Endothelial cell of umbilical vein (primary cell): ENCODE data around the gene U2AF2. TPM values are rescaled to one million over a fixed set of nuclear protein-coding genes. Genes with fewer than 3 reads are reported as not detected.
A peak's percentile ranks its signal among the peaks of the same experiment; 100 is the strongest.

Source experiments
- BruUV-seq: library from RNA; stranded (reverse); fragments of 400-500 nt; replicated peaks from 2 replicates; lab custom pipeline; 2021; lab: Mats Ljungman, UMichigan
- CTCF ChIA-PET: fragments of 300-600, 350-600 bp; sonication (Branson Sonifier 250); formaldehyde crosslinking; loops from one replicate; lab custom pipeline; 2021; ENCODE audit warnings: antibody characterized with exemption, inconsistent platforms; lab: Charles Lee
- POLR2A ChIA-PET: fragments of 300-600, 350-600 bp; sonication (Branson Sonifier 250); formaldehyde crosslinking; loops from one replicate; lab custom pipeline; 2021; ENCODE audit warnings: antibody characterized with exemption, inconsistent platforms; lab: Charles Lee
- DNase-seq: peaks from one replicate; pipeline ENCODE4 v3.0.0-alpha.2; 2011; ENCODE audit warnings: low read depth, low spot score
- FAIRE-seq: peaks from 2 replicates; lab custom pipeline; 2011; peaks lifted over from hg19 to GRCh38; lab: Jason Lieb, UNC
- H2AFZ ChIP-seq: 2 replicates; pipeline ENCODE4 v1.6.0; 2012; ENCODE audit warnings: low read depth, low read length, control low read depth, inconsistent platforms
- H3K27ac ChIP-seq: 2 replicates; pipeline ENCODE4 v1.5.1; 2011; ENCODE audit warnings: low read depth, mild to moderate bottlenecking, control low read depth, low read length, moderate library complexity; ENCODE audit not compliant: insufficient read depth
- H3K27me3 ChIP-seq, 2 experiments: 2 replicates each; pipeline versions ENCODE4 v1.6.0 to v1.6.1; 2011; ENCODE audit warnings: low read length in 2 of 2, mixed read lengths in 1 of 2; ENCODE audit not compliant: control insufficient read depth in 2 of 2, insufficient read depth in 2 of 2
- H3K36me3 ChIP-seq, 2 experiments: 2 replicates in 1 of 2; 3 replicates in 1 of 2; pipeline ENCODE4 v1.5.1; 2011; ENCODE audit warnings: low read length in 2 of 2, mild to moderate bottlenecking in 1 of 2, moderate library complexity in 1 of 2; ENCODE audit not compliant: control insufficient read depth in 2 of 2, insufficient read depth in 2 of 2; ENCODE audit errors: extremely low read depth in 1 of 2
- H3K4me1 ChIP-seq: 3 replicates; pipeline ENCODE4 v1.5.1; 2011; ENCODE audit warnings: mild to moderate bottlenecking, low read length; ENCODE audit not compliant: control insufficient read depth, insufficient read depth; ENCODE audit errors: extremely low read depth
- H3K4me2 ChIP-seq: 2 replicates; pipeline ENCODE4 v1.6.1; 2011; ENCODE audit warnings: low read length, control low read depth, mixed read lengths; ENCODE audit not compliant: insufficient read depth
- H3K4me3 ChIP-seq, 3 experiments: fragments of 200-600 bp in 1 of 3; sonication (generic), shearing (Covaris generic) in 1 of 3; replicated peaks in 1 of 3; 2 replicates each; pipeline ENCODE4 v1.5.1; 2011 to 2016; ENCODE audit warnings: control low read depth in 3 of 3, low read length in 3 of 3, mild to moderate bottlenecking in 2 of 3, inconsistent platforms in 1 of 3, low read depth in 1 of 3, moderate library complexity in 1 of 3; ENCODE audit not compliant: insufficient read depth in 1 of 3
- H3K79me2 ChIP-seq: 2 replicates; pipeline ENCODE4 v1.6.0; 2012; ENCODE audit warnings: low read length, inconsistent platforms; ENCODE audit not compliant: control insufficient read depth, insufficient read depth
- H3K9ac ChIP-seq: replicated peaks from 2 replicates; pipeline ENCODE3; 2011; ENCODE audit warnings: low read length, control low read depth; ENCODE audit not compliant: insufficient read depth; ENCODE audit errors: extremely low read depth
- H3K9me1 ChIP-seq: replicated peaks from 3 replicates; pipeline ENCODE4 v1.6.0; 2011; ENCODE audit warnings: mild to moderate bottlenecking, low read length; ENCODE audit not compliant: control insufficient read depth, insufficient read depth; ENCODE audit errors: extremely low read depth
- H3K9me3 ChIP-seq: replicated peaks from 2 replicates; pipeline ENCODE4 v1.5.1; 2012; ENCODE audit warnings: low read length, inconsistent platforms; ENCODE audit not compliant: control insufficient read depth, insufficient read depth
- H4K20me1 ChIP-seq: replicated peaks from 2 replicates; pipeline ENCODE3; 2011; ENCODE audit warnings: mild to moderate bottlenecking, low read length; ENCODE audit not compliant: control insufficient read depth, insufficient read depth; ENCODE audit errors: extremely low read depth
- EZH2 ChIP-seq: IDR thresholded peaks from 2 replicates; pipeline ENCODE4 v1.6.1; 2012; ENCODE audit warnings: borderline replicate concordance, low read depth, mild to moderate bottlenecking, moderate library complexity, low read length, inconsistent platforms; ENCODE audit not compliant: severe bottlenecking
- FOS ChIP-seq: IDR thresholded peaks from 2 replicates; pipeline ENCODE4 v1.6.1; 2011; ENCODE audit warnings: mild to moderate bottlenecking, low read length, moderate library complexity, borderline replicate concordance; ENCODE audit not compliant: insufficient read depth
- GATA2 ChIP-seq: IDR thresholded peaks from 2 replicates; pipeline ENCODE4 v1.7.0; 2011; ENCODE audit warnings: low read depth, mild to moderate bottlenecking, moderate library complexity, mixed read lengths, low read length; ENCODE audit not compliant: insufficient read length, insufficient read depth
- JUN ChIP-seq: IDR thresholded peaks from 2 replicates; pipeline ENCODE4 v1.6.1; 2011; ENCODE audit warnings: borderline replicate concordance, low read depth; ENCODE audit not compliant: insufficient read length, insufficient read depth
- MYC ChIP-seq: IDR thresholded peaks from one replicate; pipeline ENCODE4 v1.6.1; 2011; ENCODE audit warnings: mild to moderate bottlenecking, low read depth, low read length
- POLR2A ChIP-seq: IDR thresholded peaks from 2 replicates; pipeline ENCODE4 v1.6.1; 2012; ENCODE audit warnings: low read depth, mild to moderate bottlenecking, control low read depth, low read length
- POLR2AphosphoS5 ChIP-seq: IDR thresholded peaks from 2 replicates; pipeline ENCODE4 v1.6.1; 2012; ENCODE audit warnings: low read depth, mild to moderate bottlenecking, control low read depth, low read length, moderate library complexity; ENCODE audit not compliant: insufficient read depth
- dilution Hi-C: fragments of 300-500 bp; cut with MboI; formaldehyde crosslinking; loops from one replicate; pipeline ENCODE4 v1.15.0; 2019; ENCODE audit warnings: low sequenced_read_pairs; ENCODE audit not compliant: extremely low pct_ligation_motif_present
- intact Hi-C: fragments of 100-400 bp; cut with micrococcal nuclease; formaldehyde crosslinking; loops from one replicate; pipeline ENCODE4 v1.10.0; 2022
- polyA plus RNA-seq, 4 experiments: library from polyadenylated mRNA; depleted of rRNA in 3 of 4; stranded (reverse) in 3 of 4; unstranded in 1 of 4; fragments of >200 nt; gene quantifications; 2 replicates each; pipeline versions ENCODE4 v1.2.1 to v1.2.3, GENCODE V29; 2011 to 2012; ENCODE audit warnings: missing spikeins in 1 of 4
- total RNA-seq: library from RNA; stranded (reverse); gene quantifications from 2 replicates; pipeline ENCODE4 v1.2.3, GENCODE V29; 2021
- TF ChIP-seq, protein P1 (sequence below), 2 donors: IDR thresholded peaks; 1 replicate in 1 of 2; 2 replicates in 1 of 2; pipeline ENCODE4 v1.5.1; 2011; ENCODE audit warnings: low read length in 2 of 2, mild to moderate bottlenecking in 2 of 2, moderate library complexity in 2 of 2, control low read depth in 1 of 2, inconsistent platforms in 1 of 2, low read depth in 1 of 2; ENCODE audit not compliant: insufficient read depth in 1 of 2; ENCODE audit errors: extremely low read depth in 1 of 2
- TF ChIP-seq, protein P2 (sequence below): IDR thresholded peaks from 2 replicates; pipeline ENCODE4 v1.6.1; 2011; ENCODE audit not compliant: insufficient read depth, insufficient read length

Gene U2AF2
- total and polyA plus RNA-seq, 2 donors (not counting 3 experiments of a cell fraction or from before 2014, with no cell fraction given) = 183 to 259 TPM

DNA sequence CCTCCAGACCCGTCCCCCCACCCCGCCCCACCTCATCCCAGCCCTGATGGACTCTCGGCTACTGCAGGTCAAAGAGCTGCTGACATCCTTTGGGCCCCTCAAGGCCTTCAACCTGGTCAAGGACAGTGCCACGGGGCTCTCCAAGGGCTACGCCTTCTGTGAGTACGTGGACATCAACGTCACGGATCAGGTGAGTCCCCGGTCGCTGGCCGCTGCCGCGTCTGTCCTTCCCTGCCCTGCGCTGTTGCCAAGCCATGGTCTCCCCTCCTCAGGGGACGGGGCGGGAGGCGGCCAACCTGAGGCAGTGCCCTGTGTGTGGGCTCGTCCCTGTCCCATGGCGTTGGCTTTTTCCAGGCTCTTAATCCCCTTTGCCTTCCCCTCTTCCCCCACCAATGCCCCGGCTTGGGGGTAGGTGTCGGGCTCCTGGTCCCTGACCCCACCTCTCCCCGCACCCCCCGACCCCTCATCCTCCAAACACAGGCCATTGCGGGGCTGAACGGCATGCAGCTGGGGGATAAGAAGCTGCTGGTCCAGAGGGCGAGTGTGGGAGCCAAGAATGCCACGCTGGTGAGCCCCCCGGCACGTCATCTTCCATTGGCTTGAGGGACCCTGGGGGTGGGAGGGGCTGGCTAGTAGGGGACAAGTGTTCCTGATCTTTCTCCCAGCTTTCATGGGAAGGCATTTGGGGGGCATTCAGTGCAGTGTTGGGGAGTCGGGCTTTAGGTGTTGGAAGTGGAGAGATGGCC, 13.9 kb downstream of the U2AF2 start:
- Histone ChIP-seq H2AFZ (no peak overlapping the region), H3K9ac (no peak overlapping the region), H3K27ac (no peak overlapping the region), H3K36me3 (peaks cover 17 to 57% of the 10 kb centered on the region in 2 experiments), H3K9me1 (no peaks in the 10 kb centered on the region), H3K27me3 (no peaks in the 10 kb centered on the region), H3K4me1 (peaks cover 4% of the 10 kb centered on the region), H3K4me3 (no peak overlapping the region), H3K4me2 (no peak overlapping the region), H4K20me1 (peaks cover 5% of the 10 kb centered on the region), H3K9me3 (no peaks in the 10 kb centered on the region), H3K79me2 (peaks cover 87% of the 10 kb centered on the region)
- FAIRE-seq (no peak), DNase-seq (no peak)
- POLR2A ChIA-PET = no interaction called here
- dilution Hi-C loops = no loop called here
- TF ChIP-seq EZH2 = no peak
- TF ChIP-seq MYC = no peak
- no peak for TF ChIP-seq FOS
- no peak for TF ChIP-seq GATA2
- no peak for TF ChIP-seq JUN
- TF ChIP-seq, protein P1, sequence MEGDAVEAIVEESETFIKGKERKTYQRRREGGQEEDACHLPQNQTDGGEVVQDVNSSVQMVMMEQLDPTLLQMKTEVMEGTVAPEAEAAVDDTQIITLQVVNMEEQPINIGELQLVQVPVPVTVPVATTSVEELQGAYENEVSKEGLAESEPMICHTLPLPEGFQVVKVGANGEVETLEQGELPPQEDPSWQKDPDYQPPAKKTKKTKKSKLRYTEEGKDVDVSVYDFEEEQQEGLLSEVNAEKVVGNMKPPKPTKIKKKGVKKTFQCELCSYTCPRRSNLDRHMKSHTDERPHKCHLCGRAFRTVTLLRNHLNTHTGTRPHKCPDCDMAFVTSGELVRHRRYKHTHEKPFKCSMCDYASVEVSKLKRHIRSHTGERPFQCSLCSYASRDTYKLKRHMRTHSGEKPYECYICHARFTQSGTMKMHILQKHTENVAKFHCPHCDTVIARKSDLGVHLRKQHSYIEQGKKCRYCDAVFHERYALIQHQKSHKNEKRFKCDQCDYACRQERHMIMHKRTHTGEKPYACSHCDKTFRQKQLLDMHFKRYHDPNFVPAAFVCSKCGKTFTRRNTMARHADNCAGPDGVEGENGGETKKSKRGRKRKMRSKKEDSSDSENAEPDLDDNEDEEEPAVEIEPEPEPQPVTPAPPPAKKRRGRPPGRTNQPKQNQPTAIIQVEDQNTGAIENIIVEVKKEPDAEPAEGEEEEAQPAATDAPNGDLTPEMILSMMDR (IDR thresholded peaks at IDR 0.05; ENCODE audit: extremely low read depth in 1 of 2, insufficient read depth in 1 of 2, low read depth in 1 of 2, low read length in 2 of 2) = no peak
- TF ChIP-seq, protein P2, sequence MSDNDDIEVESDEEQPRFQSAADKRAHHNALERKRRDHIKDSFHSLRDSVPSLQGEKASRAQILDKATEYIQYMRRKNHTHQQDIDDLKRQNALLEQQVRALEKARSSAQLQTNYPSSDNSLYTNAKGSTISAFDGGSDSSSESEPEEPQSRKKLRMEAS = no peak
- TF ChIP-seq POLR2A = no peak
- TF ChIP-seq POLR2AphosphoS5 = no peak
- intact Hi-C loops = no loop called here
- TSS peak; percentile 16 for BruUV-seq
- CTCF ChIA-PET = interaction anchor here (3.8 kb wide), 1 partner anchor 36 kb away, joined by 52 read pairs; no protein-coding TSS in a partner anchor
